Measurements from ENCODE around the gene VAV3. TPM values are rescaled to one million over a fixed set of nuclear protein-coding genes. Genes with fewer than 3 reads are reported as not detected.

Gene VAV3
- total RNA-seq, 1 donor from 2014 or later, result 11.3 TPM

DNA sequence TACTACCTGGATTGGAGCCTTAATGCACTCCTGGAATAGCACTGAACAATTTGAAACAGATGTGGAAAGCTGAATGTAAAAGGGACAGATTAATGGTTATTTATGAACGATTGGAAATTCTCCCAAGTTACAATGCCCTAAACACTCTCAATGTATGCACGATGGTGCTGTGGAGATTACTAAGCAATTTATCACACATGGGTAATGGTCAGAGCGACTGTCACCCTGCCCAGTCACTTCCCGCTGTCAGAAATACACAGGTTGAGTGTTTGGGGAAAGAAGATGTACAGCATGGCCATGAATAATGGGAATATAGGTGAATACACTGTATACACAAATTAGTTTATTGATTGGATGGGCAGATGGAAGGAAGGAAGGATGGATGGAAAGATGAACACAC lies 342.4 kb downstream of the VAV3 start:
- no peaks in the 10 kb centered on the region for H3K4me1 ChIP-seq
- intact Hi-C loops (cut with DNase I), result no loop called here
- H3K27me3 ChIP-seq (ENCODE audit: low read depth), result no peaks in the 10 kb centered on the region
- H3K27ac ChIP-seq, result no peak overlapping the region
- DNase-seq (no peak), ATAC-seq (no peak)
- TF ChIP-seq, protein P1, sequence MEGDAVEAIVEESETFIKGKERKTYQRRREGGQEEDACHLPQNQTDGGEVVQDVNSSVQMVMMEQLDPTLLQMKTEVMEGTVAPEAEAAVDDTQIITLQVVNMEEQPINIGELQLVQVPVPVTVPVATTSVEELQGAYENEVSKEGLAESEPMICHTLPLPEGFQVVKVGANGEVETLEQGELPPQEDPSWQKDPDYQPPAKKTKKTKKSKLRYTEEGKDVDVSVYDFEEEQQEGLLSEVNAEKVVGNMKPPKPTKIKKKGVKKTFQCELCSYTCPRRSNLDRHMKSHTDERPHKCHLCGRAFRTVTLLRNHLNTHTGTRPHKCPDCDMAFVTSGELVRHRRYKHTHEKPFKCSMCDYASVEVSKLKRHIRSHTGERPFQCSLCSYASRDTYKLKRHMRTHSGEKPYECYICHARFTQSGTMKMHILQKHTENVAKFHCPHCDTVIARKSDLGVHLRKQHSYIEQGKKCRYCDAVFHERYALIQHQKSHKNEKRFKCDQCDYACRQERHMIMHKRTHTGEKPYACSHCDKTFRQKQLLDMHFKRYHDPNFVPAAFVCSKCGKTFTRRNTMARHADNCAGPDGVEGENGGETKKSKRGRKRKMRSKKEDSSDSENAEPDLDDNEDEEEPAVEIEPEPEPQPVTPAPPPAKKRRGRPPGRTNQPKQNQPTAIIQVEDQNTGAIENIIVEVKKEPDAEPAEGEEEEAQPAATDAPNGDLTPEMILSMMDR (IDR thresholded peaks at IDR 0.05), result no peak
- H3K9me3 ChIP-seq, result no peaks in the 10 kb centered on the region
- no peaks in the 10 kb centered on the region for H3K36me3 ChIP-seq
- H3K4me3 ChIP-seq, result no peak overlapping the region

DNA sequence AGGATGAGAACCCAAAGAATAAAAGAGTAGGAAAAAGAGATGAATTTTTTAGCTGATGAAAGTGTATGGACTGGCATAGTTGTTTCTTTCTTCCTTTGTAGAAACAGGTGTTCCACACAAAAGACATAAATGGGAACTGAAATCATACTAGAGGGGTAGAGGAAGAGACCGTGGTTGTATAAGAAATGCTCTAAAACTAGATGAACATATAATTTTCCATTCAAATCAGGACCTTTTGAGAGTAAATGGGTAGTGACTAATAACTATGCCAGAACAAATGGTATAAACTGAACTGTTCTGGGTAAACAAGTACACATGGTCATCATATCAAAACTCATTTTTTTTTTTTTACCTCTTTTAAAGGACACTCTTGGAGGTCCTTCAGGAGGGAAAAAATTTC lies 344.2 kb downstream of the VAV3 start:
- TF ChIP-seq, protein P1 (IDR thresholded peaks at IDR 0.05), result no peak
- intact Hi-C loops (cut with DNase I), result no loop called here
- no peaks in the 10 kb centered on the region for H3K9me3 ChIP-seq
- no peak for ATAC-seq
- H3K27me3 ChIP-seq (ENCODE audit: low read depth), result no peaks in the 10 kb centered on the region
- H3K4me3 ChIP-seq, result no peak overlapping the region
- no peaks in the 10 kb centered on the region for H3K4me1 ChIP-seq
- no peaks in the 10 kb centered on the region for H3K36me3 ChIP-seq
- no peak for DNase-seq
- H3K27ac ChIP-seq, result no peak overlapping the region

DNA sequence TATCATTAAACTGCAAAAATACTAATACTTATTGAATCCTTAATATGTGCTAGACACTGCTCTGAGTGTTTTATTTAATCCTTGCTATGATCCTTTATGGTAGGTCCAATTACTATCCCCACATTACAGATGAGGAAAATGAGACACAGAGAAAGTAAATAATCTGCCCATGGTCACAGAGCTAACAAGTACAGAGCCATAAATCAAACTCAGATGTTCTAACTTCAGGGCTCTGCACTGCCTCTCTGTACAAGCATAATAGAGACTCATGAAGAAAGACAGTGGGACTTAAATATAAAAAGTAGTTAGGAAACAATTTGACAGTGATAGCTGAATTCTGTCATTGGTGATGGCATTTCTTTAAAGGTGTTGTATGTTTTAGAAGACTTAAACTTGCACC lies 346.4 kb downstream of the VAV3 start:
- ATAC-seq (no peak), DNase-seq (no peak)
- Histone ChIP-seq H3K27me3 (ENCODE audit: low read depth) (no peaks in the 10 kb centered on the region), H3K9me3 (no peaks in the 10 kb centered on the region), H3K4me3 (no peak overlapping the region), H3K36me3 (no peaks in the 10 kb centered on the region), H3K4me1 (no peaks in the 10 kb centered on the region), H3K27ac (no peak overlapping the region)
- intact Hi-C loops (cut with DNase I), result no loop called here
- TF ChIP-seq, protein P1 (IDR thresholded peaks at IDR 0.05), result no peak

DNA sequence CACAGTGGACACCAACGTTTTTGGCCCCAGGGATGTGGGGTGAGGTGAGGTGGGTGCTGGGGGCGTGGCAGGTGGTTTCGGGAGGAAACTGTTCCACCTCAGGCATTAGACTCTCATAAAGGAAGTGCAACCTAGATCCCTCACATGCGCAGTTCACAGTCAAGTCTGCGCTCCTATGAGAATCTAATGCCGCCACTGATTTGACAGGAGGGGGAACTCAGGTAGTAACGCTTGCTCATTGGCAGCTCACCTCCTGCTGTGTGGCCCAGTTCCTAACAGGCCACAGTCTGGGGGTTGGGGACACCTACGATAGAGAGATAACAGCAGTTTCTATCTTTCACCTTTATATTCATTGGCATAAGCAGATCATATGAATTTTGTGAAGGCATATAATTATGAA lies 347.1 kb downstream of the VAV3 start:
- no peak for DNase-seq
- H3K36me3 ChIP-seq, result no peaks in the 10 kb centered on the region
- intact Hi-C loops (cut with DNase I), result no loop called here
- no peak overlapping the region for H3K27ac ChIP-seq
- ATAC-seq, result no peak
- H3K4me1 ChIP-seq, result no peaks in the 10 kb centered on the region
- no peaks in the 10 kb centered on the region for H3K9me3 ChIP-seq
- H3K4me3 ChIP-seq, result no peak overlapping the region
- TF ChIP-seq, protein P1 (IDR thresholded peaks at IDR 0.05), result no peak
- H3K27me3 ChIP-seq (ENCODE audit: low read depth), result no peaks in the 10 kb centered on the region

DNA sequence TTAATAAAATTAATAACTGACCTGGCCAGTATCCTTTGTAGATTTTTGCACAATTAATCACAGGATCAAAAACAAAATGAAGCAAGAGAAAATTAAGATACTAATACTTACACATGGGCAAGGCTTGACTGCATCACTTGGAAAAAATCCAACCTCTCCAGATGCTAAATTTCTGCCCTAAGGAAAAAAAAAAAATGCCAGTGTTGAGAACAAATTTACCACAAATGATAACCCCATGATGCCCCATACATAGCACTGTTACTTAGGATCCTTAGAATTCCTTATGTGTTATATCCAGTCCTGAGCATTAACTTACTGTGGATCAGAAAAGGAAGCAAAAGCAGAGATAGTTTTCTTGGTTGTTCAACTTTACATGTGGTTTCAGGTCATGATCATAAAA lies 347.5 kb downstream of the VAV3 start:
- Histone ChIP-seq H3K4me1 (no peaks in the 10 kb centered on the region), H3K27ac (no peak overlapping the region), H3K4me3 (no peak overlapping the region), H3K36me3 (no peaks in the 10 kb centered on the region), H3K27me3 (ENCODE audit: low read depth) (no peaks in the 10 kb centered on the region), H3K9me3 (peaks cover 2% of the 10 kb centered on the region)
- DNase-seq (no peak), ATAC-seq (no peak)
- TF ChIP-seq, protein P1 (IDR thresholded peaks at IDR 0.05), result no peak
- intact Hi-C loops (cut with DNase I), result no loop called here

DNA sequence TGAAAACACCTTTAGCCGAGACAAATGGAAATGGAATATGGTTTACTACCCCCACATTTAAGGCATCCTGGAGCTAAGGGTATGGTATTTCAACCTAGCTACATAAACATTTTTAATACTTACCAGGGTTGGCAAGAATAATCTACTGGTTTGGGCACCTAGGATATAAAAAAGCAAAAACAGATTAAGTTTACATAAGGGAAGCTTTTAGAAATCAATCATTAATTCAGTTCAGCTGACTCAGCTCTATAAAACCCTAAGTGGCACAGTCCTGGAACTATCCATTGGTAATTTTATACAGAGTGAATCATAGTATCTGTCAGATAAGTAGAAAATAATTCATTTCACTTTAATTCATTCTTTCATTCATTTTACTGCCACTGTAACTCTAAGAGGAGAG lies 355.2 kb downstream of the VAV3 start:
- no peaks in the 10 kb centered on the region for H3K36me3 ChIP-seq
- no peak for DNase-seq
- H3K4me3 ChIP-seq, result no peak overlapping the region
- H3K27me3 ChIP-seq (ENCODE audit: low read depth), result no peaks in the 10 kb centered on the region
- ATAC-seq, result no peak
- intact Hi-C loops (cut with DNase I), result no loop called here
- H3K4me1 ChIP-seq, result no peaks in the 10 kb centered on the region
- no peak overlapping the region for H3K27ac ChIP-seq
- TF ChIP-seq, protein P1 (IDR thresholded peaks at IDR 0.05), result no peak
- H3K9me3 ChIP-seq, result peaks cover 13% of the 10 kb centered on the region
